ENCODE measurements around the gene HS3ST5.
"Not testable (repeated sequence)": the region's sequence is repeated elsewhere in the genome, so short reads cannot be mapped to it uniquely, and the experiment has no call there.

Gene HS3ST5

GRCh38 chr6:114153448-114153847 lies 189.4 kb downstream of the HS3ST5 start:
- no peak for DNase-seq (ENCODE audit: low read depth)

- DNase-seq (ENCODE audit: low read depth): no peak
Observed at GRCh38 chr6:114151064-114151690, 191.6 kb downstream of the HS3ST5 start.

GRCh38 chr6:114149182-114149581 lies 193.6 kb downstream of the HS3ST5 start:
- not testable (repeated sequence) for DNase-seq (ENCODE audit: low read depth)

GRCh38 chr6:114144887-114145851 lies 197.7 kb downstream of the HS3ST5 start:
- DNase-seq (ENCODE audit: low read depth): no peak

- no peak for DNase-seq (ENCODE audit: low read depth)
Observed at GRCh38 chr6:114142258-114142657, 200.6 kb downstream of the HS3ST5 start.

GRCh38 chr6:114140416-114140815 lies 202.4 kb downstream of the HS3ST5 start:
- no peak for DNase-seq (ENCODE audit: low read depth)

GRCh38 chr6:114138577-114139248 lies 204.1 kb downstream of the HS3ST5 start:
- no peak for DNase-seq (ENCODE audit: low read depth)

GRCh38 chr6:114135363-114135971 lies 207.4 kb downstream of the HS3ST5 start:
- no peak for DNase-seq (ENCODE audit: low read depth)

- no peak for DNase-seq (ENCODE audit: low read depth)
Observed at GRCh38 chr6:114133816-114134215, 209.0 kb downstream of the HS3ST5 start.

GRCh38 chr6:114131945-114132344 lies 210.9 kb downstream of the HS3ST5 start:
- no peak for DNase-seq (ENCODE audit: low read depth)

- DNase-seq (ENCODE audit: low read depth): no peak
Observed at GRCh38 chr6:114125576-114125975, 217.2 kb downstream of the HS3ST5 start.

GRCh38 chr6:114121913-114122662 lies 220.7 kb downstream of the HS3ST5 start:
- DNase-seq (ENCODE audit: low read depth): no peak

- no peak for DNase-seq (ENCODE audit: low read depth)
Observed at GRCh38 chr6:114119056-114119455, 223.8 kb downstream of the HS3ST5 start.

- DNase-seq (ENCODE audit: low read depth): no peak
Observed at GRCh38 chr6:114115652-114116051, 227.2 kb downstream of the HS3ST5 start.

- peak; percentile 16 for DNase-seq (ENCODE audit: low read depth)
Observed at GRCh38 chr6:114108119-114109002, 234.5 kb downstream of the HS3ST5 start.

- no peak for DNase-seq (ENCODE audit: low read depth)
Observed at GRCh38 chr6:114106020-114106419, 236.8 kb downstream of the HS3ST5 start.

- DNase-seq (ENCODE audit: low read depth): no peak
Observed at GRCh38 chr6:114101255-114101654, 241.6 kb downstream of the HS3ST5 start.

GRCh38 chr6:114100215-114100994 lies 242.4 kb downstream of the HS3ST5 start:
- no peak for DNase-seq (ENCODE audit: low read depth)

GRCh38 chr6:114096561-114097172 lies 246.2 kb downstream of the HS3ST5 start:
- DNase-seq (ENCODE audit: low read depth): no peak

Measured in stimulated activated CD8-positive, alpha-beta memory T cell treated with anti-CD3 and anti-CD28 coated beads, Interleukin-7, amount 100 ng/mL, for 24 hours (primary cell).